H9 (cell line): Measurements from ENCODE around the gene MYBBP1A. TPM values are rescaled to one million over a fixed set of nuclear protein-coding genes. Genes with fewer than 3 reads are reported as not detected.

ENCODE experiments used
- DNase-seq: peaks from one replicate; pipeline ENCODE4 v3.0.0-alpha.2; 2017
- H2AFZ ChIP-seq: one replicate; pipeline ENCODE4 v1.6.1; 2013; ENCODE audit warnings: mild to moderate bottlenecking, low read length, control low read depth, moderate library complexity
- H2AK5ac ChIP-seq: 2 replicates; pipeline ENCODE4 v1.6.1; 2013; ENCODE audit warnings: low read length, control low read depth, mixed read lengths; ENCODE audit not compliant: insufficient read length
- H2BK120ac ChIP-seq: one replicate; pipeline ENCODE4 v1.6.1; 2013; ENCODE audit warnings: low read depth, mild to moderate bottlenecking, low read length, control low read depth, inconsistent platforms; ENCODE audit not compliant: poor library complexity, severe bottlenecking
- H2BK12ac ChIP-seq: 2 replicates; pipeline ENCODE4 v1.6.1; 2013; ENCODE audit warnings: low read length, control low read depth, mixed read lengths, low read depth; ENCODE audit not compliant: insufficient read length
- H2BK15ac ChIP-seq: 2 replicates; pipeline ENCODE4 v1.6.1; 2013; ENCODE audit warnings: low read depth, low read length, control low read depth
- H2BK20ac ChIP-seq: one replicate; pipeline ENCODE4 v1.6.1; 2013; ENCODE audit warnings: low read depth, mild to moderate bottlenecking, low read length, control low read depth, inconsistent platforms; ENCODE audit not compliant: poor library complexity, severe bottlenecking
- H2BK5ac ChIP-seq: 2 replicates; pipeline ENCODE4 v1.6.1; 2013; ENCODE audit warnings: low read length, control low read depth, mixed read lengths; ENCODE audit not compliant: insufficient read length
- H3K14ac ChIP-seq: 2 replicates; pipeline ENCODE4 v1.6.1; 2013; ENCODE audit warnings: low read length, control low read depth; ENCODE audit not compliant: insufficient read depth
- H3K18ac ChIP-seq: 2 replicates; pipeline ENCODE4 v1.6.1; 2013; ENCODE audit warnings: low read depth, mild to moderate bottlenecking, mixed read lengths, low read length, control low read depth; ENCODE audit not compliant: insufficient read length
- H3K23ac ChIP-seq: 2 replicates; pipeline ENCODE4 v1.6.1; 2013; ENCODE audit warnings: low read length, control low read depth, mixed read lengths, low read depth; ENCODE audit not compliant: insufficient read length
- H3K23me2 ChIP-seq: 2 replicates; pipeline ENCODE4 v1.6.1; 2013; ENCODE audit warnings: low read depth, mild to moderate bottlenecking, mixed read lengths, low read length, control low read depth; ENCODE audit not compliant: insufficient read length, poor library complexity, severe bottlenecking
- H3K27ac ChIP-seq: 2 replicates; pipeline ENCODE4 v1.5.1; 2013; ENCODE audit warnings: low read length, control low read depth, mixed read lengths, low read depth; ENCODE audit not compliant: insufficient read length
- H3K27me3 ChIP-seq: 2 replicates; pipeline ENCODE4 v1.6.1; 2013; ENCODE audit warnings: low read length, control low read depth, inconsistent platforms; ENCODE audit not compliant: insufficient read depth
- H3K4ac ChIP-seq: 2 replicates; pipeline ENCODE4 v1.6.1; 2013; ENCODE audit warnings: low read depth, mild to moderate bottlenecking, control low read depth, inconsistent platforms, low read length, moderate library complexity
- H3K4me1 ChIP-seq: 2 replicates; pipeline ENCODE4 v1.6.1; 2013; ENCODE audit warnings: low read length, control low read depth, inconsistent platforms; ENCODE audit not compliant: insufficient read depth
- H3K4me2 ChIP-seq: 2 replicates; pipeline ENCODE4 v1.6.1; 2013; ENCODE audit warnings: low read length, control low read depth, mixed read lengths; ENCODE audit not compliant: insufficient read length, insufficient read depth
- H3K56ac ChIP-seq: 2 replicates; pipeline ENCODE4 v1.6.1; 2013; ENCODE audit warnings: low read depth, mild to moderate bottlenecking, mixed read lengths, low read length, control low read depth; ENCODE audit not compliant: insufficient read length
- H3K79me1 ChIP-seq: 2 replicates; pipeline ENCODE4 v1.6.1; 2013; ENCODE audit warnings: low read depth, mild to moderate bottlenecking, moderate library complexity, low read length, control low read depth, inconsistent platforms; ENCODE audit not compliant: insufficient read depth, poor library complexity, severe bottlenecking
- H3K79me2 ChIP-seq: 2 replicates; pipeline ENCODE4 v1.6.1; 2013; ENCODE audit warnings: low read length, control low read depth, inconsistent platforms; ENCODE audit not compliant: insufficient read depth
- H3K9ac ChIP-seq: 2 replicates; pipeline ENCODE4 v1.6.1; 2013; ENCODE audit warnings: low read length, control low read depth, mixed read lengths; ENCODE audit not compliant: insufficient read length; ENCODE audit errors: extremely low read depth
- H3K9me3 ChIP-seq: one replicate; pipeline ENCODE4 v1.6.1; 2013; ENCODE audit warnings: low read depth, low read length, inconsistent platforms; ENCODE audit not compliant: control insufficient read depth
- H3T11ph ChIP-seq: one replicate; pipeline ENCODE4 v1.6.1; 2013; ENCODE audit warnings: mild to moderate bottlenecking, low read length, control low read depth, inconsistent platforms
- H4K20me1 ChIP-seq: one replicate; pipeline ENCODE4 v1.6.1; 2013; ENCODE audit not compliant: control insufficient read depth, insufficient read length, insufficient read depth
- H4K5ac ChIP-seq: 2 replicates; pipeline ENCODE4 v1.6.1; 2013; ENCODE audit warnings: low read depth, mild to moderate bottlenecking, mixed read lengths, low read length, control low read depth; ENCODE audit not compliant: insufficient read length
- H4K8ac ChIP-seq: replicated peaks from 2 replicates; pipeline ENCODE4 v1.6.1; 2013; ENCODE audit warnings: low read length, control low read depth, mixed read lengths, low read depth; ENCODE audit not compliant: insufficient read length
- H4K91ac ChIP-seq: 2 replicates; pipeline ENCODE4 v1.6.1; 2013; ENCODE audit warnings: low read depth, mild to moderate bottlenecking, moderate library complexity, mixed read lengths, low read length, control low read depth; ENCODE audit not compliant: insufficient read length
- H3K27ac Mint-ChIP-seq, 3 experiments: 2 replicates in 2 of 3; 3 replicates in 1 of 3; pipeline ENCODE4 v1.8.0; 2020 to 2021; ENCODE audit warnings: mixed read lengths in 3 of 3, mild to moderate bottlenecking in 1 of 3, moderate library complexity in 1 of 3
- H3K27me3 Mint-ChIP-seq: 2 replicates; pipeline ENCODE4 v1.8.0; 2021; ENCODE audit warnings: low read depth, mild to moderate bottlenecking, moderate library complexity, mixed read lengths
- H3K36me3 Mint-ChIP-seq, 3 experiments: 2 replicates in 2 of 3; 3 replicates in 1 of 3; pipeline ENCODE4 v1.8.0; 2020 to 2021; ENCODE audit warnings: low read depth in 3 of 3, mixed read lengths in 3 of 3; ENCODE audit not compliant: insufficient read depth in 1 of 3
- H3K4me1 Mint-ChIP-seq, 2 experiments: 2 replicates each; pipeline ENCODE4 v1.8.0; 2020; ENCODE audit warnings: mixed read lengths in 2 of 2
- H3K4me3 Mint-ChIP-seq, 2 experiments: 2 replicates in 1 of 2; 3 replicates in 1 of 2; pipeline ENCODE4 v1.8.0; 2020 to 2021; ENCODE audit warnings: mild to moderate bottlenecking in 2 of 2, mixed read lengths in 2 of 2, moderate library complexity in 1 of 2
- H3K9me3 Mint-ChIP-seq, 2 experiments: 2 replicates in 1 of 2; 3 replicates in 1 of 2; pipeline ENCODE4 v1.8.0; 2020; ENCODE audit warnings: mild to moderate bottlenecking in 2 of 2, mixed read lengths in 2 of 2, moderate library complexity in 1 of 2
- WGBS: extraction: QIAGEN DNeasy Blood & Tissue Kit; methylation state at CpG from one replicate; pipeline ENCODE4 v1.1.7; 2013; ENCODE audit warnings: missing lambda C conversion rate, low lambda C conversion rate, mixed read lengths; ENCODE audit not compliant: insufficient read length; ENCODE audit errors: extremely low coverage; 5-methylcytosine and 5-hydroxymethylcytosine counted together
- total RNA-seq: library from RNA; stranded (reverse); gene quantifications from 2 replicates; pipeline ENCODE4 v1.2.1, GENCODE V29; 2021
- TF ChIP-seq, protein P1 (sequence below): fragments of 200-600 bp; sonication (generic); conservative IDR thresholded peaks from 3 replicates; pipeline ENCODE4 v1.8.0; 2021; ENCODE audit warnings: antibody characterized with exemption, mild to moderate bottlenecking

MYBBP1A gene
- total RNA-seq, 1 experiment from 2014 or later = 181 TPM

DNA sequence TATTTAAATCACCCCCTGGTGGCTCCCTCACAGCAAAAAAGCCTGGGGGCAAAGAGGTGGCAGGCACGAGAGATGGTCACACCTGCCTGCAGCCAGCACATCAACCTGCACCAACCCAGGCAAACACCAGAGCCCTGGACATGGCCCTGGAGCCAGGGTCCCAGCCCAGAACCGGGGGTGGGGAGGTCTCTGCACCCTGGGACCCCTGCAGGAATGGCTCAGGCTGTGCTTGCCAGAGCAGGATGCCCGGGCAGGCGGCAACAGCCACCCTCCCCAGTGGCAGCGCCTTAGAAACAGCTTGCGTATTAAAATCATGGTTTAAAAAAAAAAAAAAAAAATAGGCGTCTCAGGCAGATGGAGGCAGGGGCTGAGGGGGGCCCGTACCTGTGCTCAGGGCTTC lies 16.2 kb downstream of the MYBBP1A start:
- H3K4ac ChIP-seq = no peak overlapping the region
- no peak overlapping the region for H3K9ac ChIP-seq
- H3K56ac ChIP-seq = no peak overlapping the region
- H3K4me2 ChIP-seq = no peak overlapping the region
- no peak overlapping the region for H2BK5ac ChIP-seq
- no peak overlapping the region for H3T11ph ChIP-seq
- Mint-ChIP-seq H3K4me3 (no peak overlapping the region), H3K9me3 (no peaks in the 10 kb centered on the region), H3K27me3 (peaks cover 12% of the 10 kb centered on the region), H3K36me3 (peaks cover 19 to 64% (median 39%) of the 10 kb centered on the region in 3 experiments), H3K27ac (no peak overlapping the region), H3K4me1 (peaks cover 19 to 20% of the 10 kb centered on the region in 2 experiments)
- no peaks in the 10 kb centered on the region for H3K23me2 ChIP-seq
- H2BK12ac ChIP-seq = no peak overlapping the region
- H3K27ac ChIP-seq = no peak overlapping the region
- H3K79me2 ChIP-seq = no peaks in the 10 kb centered on the region
- TF ChIP-seq, protein P1, sequence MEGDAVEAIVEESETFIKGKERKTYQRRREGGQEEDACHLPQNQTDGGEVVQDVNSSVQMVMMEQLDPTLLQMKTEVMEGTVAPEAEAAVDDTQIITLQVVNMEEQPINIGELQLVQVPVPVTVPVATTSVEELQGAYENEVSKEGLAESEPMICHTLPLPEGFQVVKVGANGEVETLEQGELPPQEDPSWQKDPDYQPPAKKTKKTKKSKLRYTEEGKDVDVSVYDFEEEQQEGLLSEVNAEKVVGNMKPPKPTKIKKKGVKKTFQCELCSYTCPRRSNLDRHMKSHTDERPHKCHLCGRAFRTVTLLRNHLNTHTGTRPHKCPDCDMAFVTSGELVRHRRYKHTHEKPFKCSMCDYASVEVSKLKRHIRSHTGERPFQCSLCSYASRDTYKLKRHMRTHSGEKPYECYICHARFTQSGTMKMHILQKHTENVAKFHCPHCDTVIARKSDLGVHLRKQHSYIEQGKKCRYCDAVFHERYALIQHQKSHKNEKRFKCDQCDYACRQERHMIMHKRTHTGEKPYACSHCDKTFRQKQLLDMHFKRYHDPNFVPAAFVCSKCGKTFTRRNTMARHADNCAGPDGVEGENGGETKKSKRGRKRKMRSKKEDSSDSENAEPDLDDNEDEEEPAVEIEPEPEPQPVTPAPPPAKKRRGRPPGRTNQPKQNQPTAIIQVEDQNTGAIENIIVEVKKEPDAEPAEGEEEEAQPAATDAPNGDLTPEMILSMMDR = no peak
- H2AK5ac ChIP-seq = no peak overlapping the region
- no peak overlapping the region for H4K91ac ChIP-seq
- H3K79me1 ChIP-seq = no peaks in the 10 kb centered on the region
- H3K14ac ChIP-seq = no peak overlapping the region
- H4K20me1 ChIP-seq = peaks cover 5% of the 10 kb centered on the region
- H3K4me1 ChIP-seq = no peaks in the 10 kb centered on the region; the same call in 1 of the 2 replicates
- H2BK20ac ChIP-seq = no peak overlapping the region
- no peak overlapping the region for H2AFZ ChIP-seq
- no CpG with 5 or more reads among the region's 8 CpGs for WGBS
- no peak overlapping the region for H2BK15ac ChIP-seq
- H2BK120ac ChIP-seq = no peak overlapping the region
- H3K27me3 ChIP-seq = no peaks in the 10 kb centered on the region
- H3K23ac ChIP-seq = no peak overlapping the region
- H4K5ac ChIP-seq = no peak overlapping the region
- H4K8ac ChIP-seq = no peak overlapping the region
- DNase-seq = no peak
- H3K9me3 ChIP-seq = no peaks in the 10 kb centered on the region
- H3K18ac ChIP-seq = no peak overlapping the region
